ENCODE data around the gene KCTD7.

DNA sequence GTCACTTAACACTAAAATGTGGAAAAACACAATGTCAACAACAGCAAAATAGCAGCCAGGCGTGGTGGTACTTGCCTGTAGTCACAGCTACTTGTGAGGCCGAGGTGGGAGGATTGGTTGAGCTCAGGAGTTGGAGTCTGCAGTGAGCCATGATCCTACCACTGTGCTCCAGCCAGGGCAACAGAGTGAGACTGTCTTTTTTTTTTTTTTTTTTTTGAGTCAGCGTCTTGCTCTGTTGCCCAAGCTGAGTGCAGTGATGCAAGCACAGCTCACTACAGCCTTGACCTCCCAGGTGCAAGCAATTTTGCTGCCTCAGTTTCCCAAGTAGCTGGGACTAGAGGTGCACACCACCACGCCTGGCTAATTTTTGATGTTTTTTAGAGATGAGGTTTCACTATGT is 6.1 kb downstream of the KCTD7 start:
- TF ChIP-seq, protein P1, sequence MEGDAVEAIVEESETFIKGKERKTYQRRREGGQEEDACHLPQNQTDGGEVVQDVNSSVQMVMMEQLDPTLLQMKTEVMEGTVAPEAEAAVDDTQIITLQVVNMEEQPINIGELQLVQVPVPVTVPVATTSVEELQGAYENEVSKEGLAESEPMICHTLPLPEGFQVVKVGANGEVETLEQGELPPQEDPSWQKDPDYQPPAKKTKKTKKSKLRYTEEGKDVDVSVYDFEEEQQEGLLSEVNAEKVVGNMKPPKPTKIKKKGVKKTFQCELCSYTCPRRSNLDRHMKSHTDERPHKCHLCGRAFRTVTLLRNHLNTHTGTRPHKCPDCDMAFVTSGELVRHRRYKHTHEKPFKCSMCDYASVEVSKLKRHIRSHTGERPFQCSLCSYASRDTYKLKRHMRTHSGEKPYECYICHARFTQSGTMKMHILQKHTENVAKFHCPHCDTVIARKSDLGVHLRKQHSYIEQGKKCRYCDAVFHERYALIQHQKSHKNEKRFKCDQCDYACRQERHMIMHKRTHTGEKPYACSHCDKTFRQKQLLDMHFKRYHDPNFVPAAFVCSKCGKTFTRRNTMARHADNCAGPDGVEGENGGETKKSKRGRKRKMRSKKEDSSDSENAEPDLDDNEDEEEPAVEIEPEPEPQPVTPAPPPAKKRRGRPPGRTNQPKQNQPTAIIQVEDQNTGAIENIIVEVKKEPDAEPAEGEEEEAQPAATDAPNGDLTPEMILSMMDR (IDR thresholded peaks at IDR 0.05), result no peak
- no peak for TF ChIP-seq POLR2A (IDR thresholded peaks at IDR 0.05)

Data from body of pancreas (tissue), 4 donors.